ENCODE measurements around the gene CAMK1D. TPM values are rescaled to one million over a fixed set of nuclear protein-coding genes. Genes with fewer than 3 reads are reported as not detected.

Gene CAMK1D
- total and polyA plus RNA-seq, 2 of the 4 experiments (the other 2 are of a cell fraction): 5.0 to 5.3 TPM

- no peak overlapping the region for H4K8ac ChIP-seq (ENCODE audit: low read depth in 2 of 2, low read length in 2 of 2)
- H3K4ac ChIP-seq (ENCODE audit: low read depth, low read length): no peak overlapping the region
- no CpG with 5 or more reads among the region's 6 CpGs for WGBS, 2 experiments (ENCODE audit: extremely low coverage in 2 of 2, insufficient read length in 1 of 2)
- H2AK9ac ChIP-seq (replicated peaks; ENCODE audit: low read depth, low read length, poor library complexity): no peak overlapping the region
- no peak overlapping the region for H3K14ac ChIP-seq (replicated peaks; ENCODE audit: low read depth, low read length)
- no peak overlapping the region for H2BK120ac ChIP-seq (ENCODE audit: low read depth, low read length)
- H3K9me1 ChIP-seq (ENCODE audit: insufficient read depth, low read length): no peaks in the 10 kb centered on the region
- no peak overlapping the region for H2BK20ac ChIP-seq (ENCODE audit: low read depth, low read length)
- H2BK15ac ChIP-seq (ENCODE audit: low read depth, low read length): no peak overlapping the region
- ATAC-seq (ENCODE audit: low read depth) (no peak), DNase-seq (no peak)
- H3K9me3 ChIP-seq (ENCODE audit: control insufficient read depth, insufficient read depth, low read length): peaks cover 2% of the 10 kb centered on the region; the same call in 1 of the 2 replicates
- intact Hi-C loops (cut with micrococcal nuclease): no loop called here
- H3K18ac ChIP-seq (ENCODE audit: low read depth, low read length): no peak overlapping the region
- H3K56ac ChIP-seq (ENCODE audit: extremely low read depth, insufficient read depth, low read length): no peak overlapping the region
- H4K5ac ChIP-seq (ENCODE audit: low read depth, low read length): no peak overlapping the region
- H3K4me1 ChIP-seq (ENCODE audit: control insufficient read depth, insufficient read depth, low read length): peaks cover 4% of the 10 kb centered on the region; the same call in 1 of the 2 replicates
- H3K23ac ChIP-seq (ENCODE audit: low read depth, low read length): no peak overlapping the region
- H4K20me1 ChIP-seq (ENCODE audit: insufficient read depth, low read length): no peaks in the 10 kb centered on the region
- H2AFZ ChIP-seq (replicated peaks; ENCODE audit: low read length, poor library complexity): no peak overlapping the region
- H3K79me1 ChIP-seq (ENCODE audit: low read depth in 1 of 2, low read length in 2 of 2): no peaks in the 10 kb centered on the region
- H3K36me3 ChIP-seq (ENCODE audit: control insufficient read depth, insufficient read depth, low read length): no peaks in the 10 kb centered on the region
- CTCF ChIA-PET: interaction anchor here (0.7 kb wide), 1 partner anchor 179 kb away, joined by 3 read pairs; no protein-coding TSS in a partner anchor
- POLR2A ChIA-PET (ENCODE audit: unreplicated experiment): no interaction called here
- TF ChIP-seq MAFK (IDR thresholded peaks at IDR 0.05; ENCODE audit: low read depth, low read length) (no peak), RAD21 (IDR thresholded peaks at IDR 0.05; ENCODE audit: low read length) (no peak), NFE2L2 (IDR thresholded peaks at IDR 0.05; ENCODE audit: low read depth, low read length) (no peak), RCOR1 (IDR thresholded peaks at IDR 0.05; ENCODE audit: insufficient replicate concordance, low read length) (no peak), BHLHE40 (IDR thresholded peaks at IDR 0.05; ENCODE audit: low read depth, low read length) (no peak), MXI1 (IDR thresholded peaks at IDR 0.05; ENCODE audit: borderline replicate concordance, low read depth, low read length) (no peak), POLR2A (IDR thresholded peaks at IDR 0.05; ENCODE audit: low read depth, low read length) (no peak), MAZ (IDR thresholded peaks at IDR 0.05; ENCODE audit: borderline replicate concordance, low read depth, low read length) (no peak), CEBPB (IDR thresholded peaks at IDR 0.05; ENCODE audit: low read depth, low read length) (no peak), FOS (IDR thresholded peaks at IDR 0.05; ENCODE audit: low read depth, low read length) (no peak), USF2 (IDR thresholded peaks at IDR 0.05; ENCODE audit: low read depth, low read length) (no peak), CTCF (conservative IDR thresholded peaks at IDR 0.05; ENCODE audit: low read depth, low read length) (no peak), SMC3 (IDR thresholded peaks at IDR 0.05; ENCODE audit: low read depth, low read length) (no peak), RFX5 (IDR thresholded peaks at IDR 0.05; ENCODE audit: low read depth, low read length) (no peak), CHD1 (IDR thresholded peaks at IDR 0.05; ENCODE audit: low read depth, low read length) (no peak)
- TF ChIP-seq, protein P1, sequence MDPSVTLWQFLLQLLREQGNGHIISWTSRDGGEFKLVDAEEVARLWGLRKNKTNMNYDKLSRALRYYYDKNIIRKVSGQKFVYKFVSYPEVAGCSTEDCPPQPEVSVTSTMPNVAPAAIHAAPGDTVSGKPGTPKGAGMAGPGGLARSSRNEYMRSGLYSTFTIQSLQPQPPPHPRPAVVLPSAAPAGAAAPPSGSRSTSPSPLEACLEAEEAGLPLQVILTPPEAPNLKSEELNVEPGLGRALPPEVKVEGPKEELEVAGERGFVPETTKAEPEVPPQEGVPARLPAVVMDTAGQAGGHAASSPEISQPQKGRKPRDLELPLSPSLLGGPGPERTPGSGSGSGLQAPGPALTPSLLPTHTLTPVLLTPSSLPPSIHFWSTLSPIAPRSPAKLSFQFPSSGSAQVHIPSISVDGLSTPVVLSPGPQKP (IDR thresholded peaks at IDR 0.05; ENCODE audit: borderline replicate concordance, low read depth, low read length): no peak
- no peak overlapping the region for H4K91ac ChIP-seq (ENCODE audit: insufficient read depth, low read depth, low read length)
- no peak overlapping the region for H3K4me3 ChIP-seq (ENCODE audit: insufficient read depth, low read depth, low read length)
- dilution Hi-C loops (cut with HindIII; ENCODE audit: low sequenced_read_pairs, unreplicated experiment): no loop called here
- no peak overlapping the region for H2BK5ac ChIP-seq (ENCODE audit: low read depth, low read length, poor library complexity, severe bottlenecking)
- no TSS peak for BruUV-seq (replicated peaks)
- H3K27ac ChIP-seq (ENCODE audit: insufficient read depth, low read length): no peak overlapping the region
- no peaks in the 10 kb centered on the region; the same call in 1 of the 2 replicates for H3K27me3 ChIP-seq (ENCODE audit: control insufficient read depth, insufficient read depth, low read length)
- no peak overlapping the region for H3K4me2 ChIP-seq (ENCODE audit: low read depth, low read length)
- in situ Hi-C loops (cut with MboI; ENCODE audit: low sequenced_read_pairs): no loop called here
- no peak overlapping the region for H3K9ac ChIP-seq (ENCODE audit: low read depth, low read length)
- H2AK5ac ChIP-seq (ENCODE audit: low read depth, low read length): no peak overlapping the region
Measured at GRCh38 chr10:12505683-12506082, 156.3 kb downstream of the CAMK1D start.

Measured in IMR-90 (cell line).